T-helper 2 cell treated with Interferon-gamma antibody and Interleukin-4, amounts not matched to agents 5 μg/mL and 100 μg/mL, for 36 hours (primary cell): ENCODE data around the gene CBLIF.
A peak's percentile ranks its signal among the peaks of the same experiment; 100 is the strongest.
"Not testable (repeated sequence)": the region's sequence is repeated elsewhere in the genome, so short reads cannot be mapped to it uniquely, and the experiment has no call there.

Source experiments
- DNase-seq: peaks from one replicate; pipeline ENCODE4 v3.0.0; 2021; ENCODE audit warnings: low spot score
- H3K27ac Mint-ChIP-seq: one replicate; pipeline ENCODE4 v1.8.0; 2021; ENCODE audit warnings: mild to moderate bottlenecking, mixed read lengths
- H3K27me3 Mint-ChIP-seq: one replicate; pipeline ENCODE4 v1.8.0; 2021; ENCODE audit warnings: low read depth, mixed read lengths
- H3K36me3 Mint-ChIP-seq: one replicate; pipeline ENCODE4 v1.8.0; 2021; ENCODE audit warnings: low read depth, mixed read lengths
- H3K4me1 Mint-ChIP-seq: one replicate; pipeline ENCODE4 v1.8.0; 2021; ENCODE audit warnings: low read depth, mixed read lengths
- H3K4me3 Mint-ChIP-seq: one replicate; pipeline ENCODE4 v1.8.0; 2022; ENCODE audit warnings: mild to moderate bottlenecking, moderate library complexity, mixed read lengths
- H3K9me3 Mint-ChIP-seq: one replicate; pipeline ENCODE4 v1.8.0; 2021; ENCODE audit warnings: mixed read lengths

Gene CBLIF

GRCh38 chr11:59822989-59823566 is 22.2 kb downstream of the CBLIF start:
- Mint-ChIP-seq H3K4me1 (peaks cover 17% of the 10 kb centered on the region), H3K27ac (no peak overlapping the region), H3K27me3 (no peaks in the 10 kb centered on the region), H3K4me3 (no peak overlapping the region), H3K9me3 (no peaks in the 10 kb centered on the region), H3K36me3 (no peaks in the 10 kb centered on the region)
- DNase-seq = peak; percentile 19

GRCh38 chr11:59818572-59818971 is 26.7 kb downstream of the CBLIF start:
- Mint-ChIP-seq H3K9me3 (no peaks in the 10 kb centered on the region), H3K4me3 (peak overlapping the region; percentile 13), H3K27me3 (no peaks in the 10 kb centered on the region), H3K27ac (no peak overlapping the region), H3K36me3 (no peaks in the 10 kb centered on the region), H3K4me1 (peaks cover 30% of the 10 kb centered on the region)
- no peak for DNase-seq

DNA sequence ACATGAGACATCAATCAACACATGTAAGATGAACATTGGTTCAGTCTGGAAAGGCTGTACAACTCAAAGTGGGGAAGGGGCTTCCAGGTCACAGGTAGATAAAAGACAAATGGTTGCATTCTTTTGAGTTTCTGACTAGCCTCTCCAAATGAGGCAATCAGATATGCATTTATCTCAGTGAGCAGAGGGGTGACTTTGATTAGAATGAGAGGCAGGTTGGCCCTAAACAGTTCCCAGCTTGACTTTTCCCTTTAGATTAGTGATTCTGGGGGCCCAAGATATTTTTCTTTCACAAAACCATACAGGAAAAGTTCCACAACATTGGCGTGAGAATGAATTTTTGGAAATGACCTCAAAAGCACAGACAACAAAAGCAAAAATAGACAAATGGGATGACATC is 28.9 kb downstream of the CBLIF start:
- peaks cover 28% of the 10 kb centered on the region for H3K4me1 Mint-ChIP-seq
- H3K27me3 Mint-ChIP-seq, DNase-seq, H3K27ac Mint-ChIP-seq, H3K36me3 Mint-ChIP-seq, H3K9me3 Mint-ChIP-seq, H3K4me3 Mint-ChIP-seq: not testable (repeated sequence)

DNA sequence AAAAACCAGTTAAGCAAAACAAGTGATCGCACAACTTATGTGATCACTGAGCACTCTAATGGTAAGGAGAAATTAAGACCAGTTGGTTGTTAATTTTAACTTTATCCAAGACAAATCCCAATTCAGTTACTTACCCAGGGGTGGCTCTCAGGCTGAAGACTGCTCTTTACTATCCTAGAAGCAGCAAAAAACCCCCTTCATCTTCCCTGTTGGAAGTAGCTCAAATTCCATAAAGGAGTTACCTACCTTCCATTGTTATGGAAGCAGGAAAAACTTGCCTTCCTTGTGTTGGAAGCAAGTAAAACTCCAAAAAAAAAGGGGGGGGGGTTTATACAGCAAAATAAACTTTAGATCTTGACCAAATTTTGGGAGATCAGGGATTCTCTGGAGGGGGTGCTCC is 29.5 kb downstream of the CBLIF start:
- H3K9me3 Mint-ChIP-seq = peaks cover 9% of the 10 kb centered on the region
- no peak overlapping the region for H3K27ac Mint-ChIP-seq
- no peak for DNase-seq
- no peaks in the 10 kb centered on the region for H3K27me3 Mint-ChIP-seq
- peaks cover 8% of the 10 kb centered on the region for H3K36me3 Mint-ChIP-seq
- no peak overlapping the region for H3K4me3 Mint-ChIP-seq
- H3K4me1 Mint-ChIP-seq = peaks cover 35% of the 10 kb centered on the region

GRCh38 chr11:59814021-59814420 is 31.3 kb downstream of the CBLIF start:
- H3K27me3 Mint-ChIP-seq = no peaks in the 10 kb centered on the region
- H3K4me1 Mint-ChIP-seq = peaks cover 37% of the 10 kb centered on the region
- DNase-seq = no peak
- H3K9me3 Mint-ChIP-seq = peaks cover 9% of the 10 kb centered on the region
- peaks cover 17% of the 10 kb centered on the region for H3K36me3 Mint-ChIP-seq
- peak overlapping the region; percentile 8 for H3K27ac Mint-ChIP-seq
- peak overlapping the region; percentile 53 for H3K4me3 Mint-ChIP-seq

- no peak overlapping the region for H3K27ac Mint-ChIP-seq
- H3K4me3 Mint-ChIP-seq = no peak overlapping the region
- peaks cover 9% of the 10 kb centered on the region for H3K9me3 Mint-ChIP-seq
- DNase-seq = no peak
- peaks cover 33% of the 10 kb centered on the region for H3K4me1 Mint-ChIP-seq
- H3K27me3 Mint-ChIP-seq = no peaks in the 10 kb centered on the region
- H3K36me3 Mint-ChIP-seq = peaks cover 22% of the 10 kb centered on the region
Observed at GRCh38 chr11:59813364-59813763, 31.9 kb downstream of the CBLIF start.

GRCh38 chr11:59812220-59812619 is 33.1 kb downstream of the CBLIF start:
- Mint-ChIP-seq H3K4me3 (no peak overlapping the region), H3K27me3 (no peaks in the 10 kb centered on the region), H3K36me3 (peaks cover 30% of the 10 kb centered on the region)

GRCh38 chr11:59810911-59811259 is 34.4 kb downstream of the CBLIF start:
- DNase-seq = no peak
- Mint-ChIP-seq H3K4me1 (peaks cover 28% of the 10 kb centered on the region), H3K27me3 (no peaks in the 10 kb centered on the region), H3K36me3 (peaks cover 40% of the 10 kb centered on the region), H3K4me3 (peak overlapping the region; percentile 93), H3K9me3 (peaks cover 9% of the 10 kb centered on the region), H3K27ac (peak overlapping the region; percentile 88)

More at GRCh38 chr11:59812220-59812619, 33.1 kb downstream of the CBLIF start:
- no peak for DNase-seq
- Mint-ChIP-seq H3K4me1 (peaks cover 28% of the 10 kb centered on the region), H3K9me3 (peaks cover 9% of the 10 kb centered on the region), H3K27ac (no peak overlapping the region)

- Mint-ChIP-seq H3K27ac (peak within 1 kb of the TSS; percentile 88), H3K27me3 (no peaks in the 10 kb centered on the region), H3K4me1 (peaks cover 28% of the 10 kb centered on the region), H3K4me3 (peak within 1 kb of the TSS; percentile 93), H3K36me3 (peaks cover 41% of the 10 kb centered on the region), H3K9me3 (peaks cover 9% of the 10 kb centered on the region)
- peak; percentile 83 for DNase-seq
Observed at GRCh38 chr11:59810189-59810910, 34.9 kb downstream of the CBLIF start, which contains the start of gene MRPL16. Gene MRPL16, minus strand, starts transcription at chr11:59810778. Its CDS starts 120 bp downstream, at chr11:59810658.

DNA sequence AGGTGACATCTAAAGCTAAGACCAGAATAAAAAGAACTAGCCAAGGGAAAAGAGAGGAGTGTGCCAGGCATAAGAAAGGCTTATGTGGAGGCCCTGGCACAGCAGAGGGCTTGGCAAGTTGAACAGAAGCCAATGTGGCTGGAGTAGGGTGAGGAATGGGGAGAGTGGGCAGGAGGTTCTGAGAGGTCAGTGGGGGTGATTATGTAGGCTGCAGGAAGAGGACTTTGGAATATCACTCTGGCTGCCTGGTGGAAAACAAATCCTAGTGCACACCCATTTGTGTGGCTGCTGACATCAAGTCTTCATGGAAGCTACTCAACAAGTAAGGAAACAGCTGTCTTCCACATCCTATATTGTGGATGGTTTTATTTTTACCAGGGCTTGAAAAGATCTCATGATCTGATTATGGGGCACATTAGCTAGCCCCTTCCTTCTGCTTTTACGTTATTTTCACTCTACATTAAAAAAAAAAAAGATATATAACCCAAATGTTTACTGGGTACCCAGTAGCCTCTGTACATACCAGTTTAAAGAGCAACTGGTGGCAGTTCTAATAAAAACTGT is 38.2 kb downstream of the CBLIF start:
- Mint-ChIP-seq H3K4me1 (peaks cover 25% of the 10 kb centered on the region), H3K27me3 (no peaks in the 10 kb centered on the region), H3K4me3 (no peak overlapping the region), H3K36me3 (peaks cover 49% of the 10 kb centered on the region), H3K27ac (peak overlapping the region; percentile 1), H3K9me3 (peaks cover 5% of the 10 kb centered on the region)
- no peak for DNase-seq

DNA sequence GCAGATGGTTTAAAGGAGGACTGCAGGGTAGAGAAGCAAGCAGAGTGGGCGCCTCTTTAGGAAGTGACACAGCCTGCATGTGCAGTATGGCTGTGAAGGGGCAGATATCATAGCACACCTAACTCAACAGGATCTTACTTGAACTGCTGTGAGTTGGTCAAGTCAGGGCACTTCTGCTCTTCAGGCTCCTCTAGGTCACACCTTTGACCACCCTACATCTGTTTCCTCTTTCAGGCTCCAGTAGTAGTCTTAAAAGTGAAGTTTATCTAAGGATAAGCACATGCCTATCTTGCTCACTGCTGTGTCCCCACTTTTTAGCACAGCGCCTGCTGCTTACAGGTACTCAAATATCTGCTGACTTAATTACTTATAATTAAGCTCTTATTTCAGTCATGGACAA is 41.2 kb downstream of the CBLIF start:
- no peak overlapping the region for H3K4me3 Mint-ChIP-seq
- no peak for DNase-seq
- no peaks in the 10 kb centered on the region for H3K9me3 Mint-ChIP-seq
- peaks cover 15% of the 10 kb centered on the region for H3K4me1 Mint-ChIP-seq
- H3K27ac Mint-ChIP-seq = no peak overlapping the region
- peaks cover 44% of the 10 kb centered on the region for H3K36me3 Mint-ChIP-seq
- no peaks in the 10 kb centered on the region for H3K27me3 Mint-ChIP-seq

DNA sequence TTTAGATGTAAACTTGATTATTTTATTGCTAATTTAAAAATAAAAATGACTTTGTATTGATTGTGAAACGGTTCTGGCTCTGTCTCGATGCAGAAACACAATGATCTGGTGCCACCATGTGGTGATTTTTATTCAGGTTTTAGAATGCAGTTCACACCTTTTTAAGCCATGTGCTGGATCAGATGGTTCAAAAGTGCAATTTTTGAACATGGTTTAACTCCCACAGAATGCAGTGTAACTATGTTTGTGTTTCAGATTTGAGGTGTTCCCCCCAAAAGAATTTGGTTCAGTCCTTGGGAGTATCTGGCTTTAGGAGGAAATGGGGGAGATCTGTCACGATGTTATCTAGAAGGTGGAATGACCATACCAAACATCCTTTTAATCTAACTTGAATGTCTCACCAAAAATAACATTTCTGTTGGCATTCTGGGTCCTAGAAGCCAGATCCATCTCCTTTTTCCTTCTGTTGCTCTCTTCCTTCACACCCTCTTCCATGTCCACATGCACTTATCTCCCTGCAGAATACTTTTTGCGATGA is 42.6 kb downstream of the CBLIF start:
- peaks cover 37% of the 10 kb centered on the region for H3K36me3 Mint-ChIP-seq
- no peak overlapping the region for H3K4me3 Mint-ChIP-seq
- H3K9me3 Mint-ChIP-seq = no peaks in the 10 kb centered on the region
- no peaks in the 10 kb centered on the region for H3K27me3 Mint-ChIP-seq
- peaks cover 13% of the 10 kb centered on the region for H3K4me1 Mint-ChIP-seq
- no peak overlapping the region for H3K27ac Mint-ChIP-seq
- peak; percentile 20 for DNase-seq

- Mint-ChIP-seq H3K27ac (no peak overlapping the region), H3K36me3 (peaks cover 39% of the 10 kb centered on the region), H3K4me3 (no peak overlapping the region), H3K4me1 (peaks cover 13% of the 10 kb centered on the region), H3K9me3 (no peaks in the 10 kb centered on the region), H3K27me3 (no peaks in the 10 kb centered on the region)
- DNase-seq = no peak
Observed at GRCh38 chr11:59801981-59802638, 43.2 kb downstream of the CBLIF start.

DNA sequence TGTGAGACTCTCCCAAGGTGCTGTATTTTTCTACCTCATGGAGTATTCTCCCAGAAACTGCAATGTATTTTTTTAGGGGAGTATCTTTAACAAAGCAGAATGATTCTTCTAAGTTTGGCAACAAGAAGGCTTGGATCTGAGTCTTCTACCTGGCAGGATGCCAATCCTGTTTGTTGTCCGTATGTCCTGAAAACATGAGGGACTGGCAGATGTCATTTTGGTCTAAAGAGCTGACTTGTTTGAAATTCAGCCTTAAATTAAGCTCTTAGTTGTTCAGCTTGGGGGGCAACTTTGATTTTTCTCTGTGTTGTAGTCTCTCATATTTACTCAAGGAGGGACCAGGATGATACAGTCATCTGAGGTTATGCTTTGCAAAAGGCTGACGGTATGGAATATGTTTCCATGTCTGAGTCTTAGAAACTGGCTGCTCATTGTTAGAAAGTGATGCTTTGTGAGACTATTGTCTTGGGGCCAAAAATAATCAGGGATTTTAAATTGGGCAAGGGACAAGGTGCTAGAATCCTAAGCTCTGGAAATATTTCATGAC is 44.1 kb downstream of the CBLIF start:
- Mint-ChIP-seq H3K4me3 (no peak overlapping the region), H3K36me3 (peaks cover 34% of the 10 kb centered on the region), H3K4me1 (peaks cover 10% of the 10 kb centered on the region), H3K27ac (no peak overlapping the region), H3K9me3 (no peaks in the 10 kb centered on the region), H3K27me3 (no peaks in the 10 kb centered on the region)
- DNase-seq = no peak
